WTC11 (cell line): ENCODE data around the gene TROAP. TPM values are rescaled to one million over a fixed set of nuclear protein-coding genes. Genes with fewer than 3 reads are reported as not detected.
"Not testable (repeated sequence)": the region's sequence is repeated elsewhere in the genome, so short reads cannot be mapped to it uniquely, and the experiment has no call there.

Source experiments
- ATAC-seq: fragments of 200-7000 bp; cut with Tn5 transposase; 2 replicates; pipeline ENCODE4 v1.10.0; 2021; ENCODE audit warnings: mild to moderate bottlenecking, moderate library complexity
- CTCF ChIA-PET: fragments of 300-600 bp; sonication (Branson Sonifier 250); formaldehyde crosslinking; loops from one replicate; lab custom pipeline; 2021; ENCODE audit warnings: antibody characterized with exemption; lab: Charles Lee
- POLR2A ChIA-PET: fragments of 350-600 bp; sonication (Branson Sonifier 250); formaldehyde crosslinking; loops from one replicate; lab custom pipeline; 2021; ENCODE audit warnings: antibody characterized with exemption; lab: Charles Lee
- DNase-seq: peaks from one replicate; pipeline ENCODE4 v3.0.0; 2021; ENCODE audit warnings: low spot score
- H3K27ac Mint-ChIP-seq: 2 replicates; pipeline ENCODE4 v1.8.0; 2021; ENCODE audit warnings: mixed read lengths
- H3K27me3 Mint-ChIP-seq: 2 replicates; pipeline ENCODE4 v1.8.0; 2021; ENCODE audit warnings: low read depth, mild to moderate bottlenecking, moderate library complexity, mixed read lengths
- H3K36me3 Mint-ChIP-seq: 2 replicates; pipeline ENCODE4 v1.8.0; 2021; ENCODE audit warnings: mixed read lengths
- H3K4me1 Mint-ChIP-seq: 2 replicates; pipeline ENCODE4 v1.8.0; 2022; ENCODE audit warnings: mixed read lengths
- H3K4me3 Mint-ChIP-seq: 2 replicates; pipeline ENCODE4 v1.8.0; 2021; ENCODE audit warnings: mild to moderate bottlenecking, moderate library complexity, mixed read lengths
- H3K9me3 Mint-ChIP-seq: 2 replicates; pipeline ENCODE4 v1.8.0; 2021; ENCODE audit warnings: mixed read lengths
- IRF2 ChIP-seq: sonication (generic); formaldehyde crosslinking; IDR thresholded peaks from 2 replicates; pipeline ENCODE4 v1.8.0; 2022; ENCODE audit warnings: low read depth, missing genetic modification reagents, borderline replicate concordance
- JUN ChIP-seq: sonication (generic); formaldehyde crosslinking; IDR thresholded peaks from 2 replicates; pipeline ENCODE4 v1.8.0; 2023; ENCODE audit warnings: mild to moderate bottlenecking, missing genetic modification reagents
- TCF7 ChIP-seq: sonication (generic); formaldehyde crosslinking; IDR thresholded peaks from 2 replicates; pipeline ENCODE4 v1.8.0; 2022; ENCODE audit warnings: mild to moderate bottlenecking, low read depth, missing genetic modification reagents, moderate library complexity
- TP53 ChIP-seq: sonication (generic); formaldehyde crosslinking; IDR thresholded peaks from 2 replicates; pipeline ENCODE4 v1.8.1; 2023; ENCODE audit warnings: mild to moderate bottlenecking, missing genetic modification reagents
- total RNA-seq: library from RNA; stranded (reverse); gene quantifications from 3 replicates; pipeline ENCODE4 v1.2.3, GENCODE V29; 2021
- TF ChIP-seq, protein P1 (sequence below): sonication (generic); formaldehyde crosslinking; conservative IDR thresholded peaks from 2 replicates; pipeline ENCODE4 v1.8.1; 2022; ENCODE audit warnings: mild to moderate bottlenecking, missing genetic modification reagents
- TF ChIP-seq, protein P2 (sequence below): sonication (generic); formaldehyde crosslinking; IDR thresholded peaks from 2 replicates; pipeline ENCODE4 v1.8.1; 2022; ENCODE audit warnings: missing genetic modification reagents, borderline replicate concordance
- TF ChIP-seq, protein P3 (sequence below): fragments of 250-450 bp; sonication (Bioruptor Pico); IDR thresholded peaks from 2 replicates; pipeline ENCODE4 v1.8.0; 2021; ENCODE audit warnings: mild to moderate bottlenecking

Gene TROAP
- total RNA-seq, 1 experiment from 2014 or later: 89.2 TPM

DNA sequence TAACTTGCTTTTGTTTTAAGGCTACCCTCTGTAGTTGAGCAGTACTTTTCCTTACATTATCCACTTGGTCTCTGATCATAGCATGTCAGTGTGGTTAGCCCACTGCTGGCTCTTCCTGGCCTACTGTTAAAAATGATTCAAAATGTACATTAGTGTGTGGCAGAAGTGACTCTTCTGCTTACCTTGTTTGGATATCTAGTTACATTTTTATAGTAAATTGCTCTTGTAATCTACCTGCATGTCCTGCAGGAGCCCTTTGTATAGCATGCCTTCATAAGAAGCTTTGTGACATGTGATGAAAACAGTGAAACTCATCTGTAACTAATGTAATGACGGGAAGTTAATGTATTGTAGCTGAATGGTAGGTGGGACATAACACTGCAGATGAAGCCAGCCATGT, 52.4 kb downstream of the TROAP start:
- peaks cover 4% of the 10 kb centered on the region; the same call in 1 of the 2 replicates for H3K9me3 Mint-ChIP-seq
- H3K4me1 Mint-ChIP-seq: peaks cover 6% of the 10 kb centered on the region
- DNase-seq: no peak
- H3K36me3 Mint-ChIP-seq: 0 out of 2 replicates have a peak, but pooled peaks cover 5% of the 10 kb centered on the region
- TF ChIP-seq, protein P1, sequence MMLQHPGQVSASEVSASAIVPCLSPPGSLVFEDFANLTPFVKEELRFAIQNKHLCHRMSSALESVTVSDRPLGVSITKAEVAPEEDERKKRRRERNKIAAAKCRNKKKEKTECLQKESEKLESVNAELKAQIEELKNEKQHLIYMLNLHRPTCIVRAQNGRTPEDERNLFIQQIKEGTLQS: no peak
- H3K4me3 Mint-ChIP-seq: no peak overlapping the region
- ATAC-seq: no peak
- ChIA-PET POLR2A (interaction anchor here (2.3 kb wide), 1 partner anchor 8 kb away, joined by 5 read pairs; the partner anchor contains the start of gene SPATS2), CTCF (interaction anchor here (0.9 to 1.3 kb wide), 3 partner anchors 9 to 17 kb away, joined by 3 to 6 read pairs (median 3); partner anchors contain the start of gene SPATS2)
- H3K27ac Mint-ChIP-seq: peak overlapping the region; percentile 20; the same call in 1 of the 2 replicates
- H3K27me3 Mint-ChIP-seq: no peaks in the 10 kb centered on the region

DNA sequence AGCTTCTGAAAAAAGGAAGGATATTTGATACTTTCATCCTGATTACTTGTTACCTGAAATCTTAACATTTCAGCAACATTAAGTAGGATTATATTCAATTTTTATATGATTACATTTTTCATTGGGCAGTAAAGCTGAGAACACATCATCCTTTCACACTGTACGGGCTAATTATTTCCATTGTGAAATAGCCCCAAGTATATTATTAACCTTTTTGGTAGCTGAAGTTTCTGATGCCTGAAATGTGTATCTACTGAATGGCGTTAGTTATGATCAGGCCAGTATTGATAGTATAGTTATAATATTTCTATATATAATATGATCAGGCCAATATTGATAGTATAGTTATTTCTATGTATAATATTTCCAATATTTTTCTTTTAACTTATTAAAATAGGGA, 54.3 kb downstream of the TROAP start:
- Mint-ChIP-seq H3K36me3 (0 out of 2 replicates have a peak, but pooled peaks cover 5% of the 10 kb centered on the region), H3K4me1 (no peaks in the 10 kb centered on the region), H3K9me3 (peaks cover 4% of the 10 kb centered on the region; the same call in 1 of the 2 replicates), H3K4me3 (no peak overlapping the region), H3K27me3 (no peaks in the 10 kb centered on the region), H3K27ac (no peak overlapping the region)
- DNase-seq: no peak
- ChIA-PET CTCF (interaction anchor here (1.4 to 2.4 kb wide), 2 partner anchors 20 to 30 kb away, joined by 4 to 7 read pairs; no protein-coding TSS in a partner anchor), POLR2A (interaction anchor here (2.3 kb wide), 1 partner anchor 10 kb away, joined by 5 read pairs; the partner anchor contains the start of gene SPATS2)
- TF ChIP-seq, protein P2, sequence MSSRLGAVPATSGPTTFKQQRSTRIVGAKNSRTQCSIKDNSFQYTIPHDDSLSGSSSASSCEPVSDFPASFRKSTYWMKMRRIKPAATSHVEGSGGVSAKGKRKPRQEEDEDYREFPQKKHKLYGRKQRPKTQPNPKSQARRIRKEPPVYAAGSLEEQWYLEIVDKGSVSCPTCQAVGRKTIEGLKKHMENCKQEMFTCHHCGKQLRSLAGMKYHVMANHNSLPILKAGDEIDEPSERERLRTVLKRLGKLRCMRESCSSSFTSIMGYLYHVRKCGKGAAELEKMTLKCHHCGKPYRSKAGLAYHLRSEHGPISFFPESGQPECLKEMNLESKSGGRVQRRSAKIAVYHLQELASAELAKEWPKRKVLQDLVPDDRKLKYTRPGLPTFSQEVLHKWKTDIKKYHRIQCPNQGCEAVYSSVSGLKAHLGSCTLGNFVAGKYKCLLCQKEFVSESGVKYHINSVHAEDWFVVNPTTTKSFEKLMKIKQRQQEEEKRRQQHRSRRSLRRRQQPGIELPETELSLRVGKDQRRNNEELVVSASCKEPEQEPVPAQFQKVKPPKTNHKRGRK (CRISPR knock-in tag): no peak
- no peak for TF ChIP-seq TCF7 (CRISPR knock-in tag)
- no peak for TF ChIP-seq IRF2 (CRISPR knock-in tag)
- TF ChIP-seq, protein P3, sequence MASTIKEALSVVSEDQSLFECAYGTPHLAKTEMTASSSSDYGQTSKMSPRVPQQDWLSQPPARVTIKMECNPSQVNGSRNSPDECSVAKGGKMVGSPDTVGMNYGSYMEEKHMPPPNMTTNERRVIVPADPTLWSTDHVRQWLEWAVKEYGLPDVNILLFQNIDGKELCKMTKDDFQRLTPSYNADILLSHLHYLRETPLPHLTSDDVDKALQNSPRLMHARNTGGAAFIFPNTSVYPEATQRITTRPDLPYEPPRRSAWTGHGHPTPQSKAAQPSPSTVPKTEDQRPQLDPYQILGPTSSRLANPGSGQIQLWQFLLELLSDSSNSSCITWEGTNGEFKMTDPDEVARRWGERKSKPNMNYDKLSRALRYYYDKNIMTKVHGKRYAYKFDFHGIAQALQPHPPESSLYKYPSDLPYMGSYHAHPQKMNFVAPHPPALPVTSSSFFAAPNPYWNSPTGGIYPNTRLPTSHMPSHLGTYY (CRISPR knock-in tag): no peak
- TF ChIP-seq JUN (CRISPR knock-in tag): no peak
- TF ChIP-seq TP53: no peak
- no peak for ATAC-seq

DNA sequence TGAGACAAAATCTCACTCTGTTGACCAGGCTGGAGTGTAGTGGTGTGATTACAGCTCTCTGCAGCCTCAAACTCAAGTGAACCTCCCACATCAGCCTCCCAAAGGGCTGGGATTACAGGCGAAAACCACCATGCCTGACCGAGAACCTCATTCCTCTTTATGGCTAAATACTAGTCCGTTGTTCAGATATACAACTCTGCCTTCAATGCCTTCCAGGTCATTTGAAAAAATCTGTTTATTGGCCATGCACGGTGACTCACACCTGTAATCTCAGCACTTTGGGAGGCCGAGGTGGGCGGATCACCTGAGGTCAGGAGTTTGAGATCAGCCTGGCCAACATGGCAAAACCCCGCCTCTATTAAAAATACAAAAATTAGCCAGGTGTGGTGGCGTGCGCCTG, 57.1 kb downstream of the TROAP start:
- POLR2A ChIA-PET, H3K27ac Mint-ChIP-seq, H3K4me1 Mint-ChIP-seq, DNase-seq, H3K4me3 Mint-ChIP-seq, H3K27me3 Mint-ChIP-seq, ATAC-seq, H3K9me3 Mint-ChIP-seq, H3K36me3 Mint-ChIP-seq: not testable (repeated sequence)
- CTCF ChIA-PET: interaction anchor here (1.5 kb wide), 1 partner anchor 9 kb away, joined by 5 read pairs; no protein-coding TSS in a partner anchor

Other genes with a start within 250 kb of the TROAP start
- 0.15 TPM in 1 of 3 replicates, not detected in the others for gene DHH, start 228.5 kb upstream of the TROAP start, total RNA-seq
- gene LMBR1L, start 212.4 kb upstream of the TROAP start, total RNA-seq: 52.8 to 78.2 TPM (median 53.1 TPM) in 3 replicates
- 1,806 to 1,997 TPM (median 1,954 TPM) in 3 replicates for gene TUBA1B, start 191.9 kb upstream of the TROAP start, total RNA-seq
- 195 to 226 TPM (median 203 TPM) in 3 replicates for gene TUBA1A, start 134.2 kb upstream of the TROAP start, total RNA-seq
- gene TUBA1C, start 58.2 kb upstream of the TROAP start, total RNA-seq: 458 to 540 TPM (median 478 TPM) in 3 replicates
- 0.73 to 2.4 TPM (median 1.7 TPM) in 3 replicates for gene PRPH, start 28.1 kb upstream of the TROAP start, total RNA-seq
- gene C1QL4, start 13.9 kb downstream of the TROAP start, total RNA-seq: 0.92 to 1.2 TPM (median 1.2 TPM) in 3 replicates
- gene DNAJC22, start 23.6 kb downstream of the TROAP start, total RNA-seq: 0.14 to 0.24 TPM (median 0.23 TPM) in 3 replicates
- gene SPATS2, start 44.2 kb downstream of the TROAP start, total RNA-seq: 25.9 to 26.9 TPM (median 26.5 TPM) in 3 replicates
- gene KCNH3, start 215.8 kb downstream of the TROAP start, total RNA-seq: 0.27 to 0.44 TPM (median 0.44 TPM) in 3 replicates
- 94.8 to 105 TPM (median 96.5 TPM) in 3 replicates for gene MCRS1, start 244.9 kb downstream of the TROAP start, total RNA-seq